Endothelial cell of umbilical vein (primary cell): ENCODE data around the gene ARL5B. TPM values are rescaled to one million over a fixed set of nuclear protein-coding genes. Genes with fewer than 3 reads are reported as not detected.

Source experiments
- BruUV-seq: library from RNA; stranded (reverse); fragments of 400-500 nt; replicated peaks from 2 replicates; lab custom pipeline; 2021; lab: Mats Ljungman, UMichigan
- CTCF ChIA-PET: fragments of 300-600, 350-600 bp; sonication (Branson Sonifier 250); formaldehyde crosslinking; loops from one replicate; lab custom pipeline; 2021; ENCODE audit warnings: antibody characterized with exemption, inconsistent platforms; lab: Charles Lee
- POLR2A ChIA-PET: fragments of 300-600, 350-600 bp; sonication (Branson Sonifier 250); formaldehyde crosslinking; loops from one replicate; lab custom pipeline; 2021; ENCODE audit warnings: antibody characterized with exemption, inconsistent platforms; lab: Charles Lee
- DNase-seq: peaks from one replicate; pipeline ENCODE4 v3.0.0-alpha.2; 2011; ENCODE audit warnings: low read depth, low spot score
- FAIRE-seq: peaks from 2 replicates; lab custom pipeline; 2011; peaks lifted over from hg19 to GRCh38; lab: Jason Lieb, UNC
- H2AFZ ChIP-seq: 2 replicates; pipeline ENCODE4 v1.6.0; 2012; ENCODE audit warnings: low read depth, low read length, control low read depth, inconsistent platforms
- H3K27ac ChIP-seq: 2 replicates; pipeline ENCODE4 v1.5.1; 2011; ENCODE audit warnings: low read depth, mild to moderate bottlenecking, control low read depth, low read length, moderate library complexity; ENCODE audit not compliant: insufficient read depth
- H3K27me3 ChIP-seq, 2 experiments: 2 replicates each; pipeline versions ENCODE4 v1.6.0 to v1.6.1; 2011; ENCODE audit warnings: low read length in 2 of 2, mixed read lengths in 1 of 2; ENCODE audit not compliant: control insufficient read depth in 2 of 2, insufficient read depth in 2 of 2
- H3K36me3 ChIP-seq, 2 experiments: 2 replicates in 1 of 2; 3 replicates in 1 of 2; pipeline ENCODE4 v1.5.1; 2011; ENCODE audit warnings: low read length in 2 of 2, mild to moderate bottlenecking in 1 of 2, moderate library complexity in 1 of 2; ENCODE audit not compliant: control insufficient read depth in 2 of 2, insufficient read depth in 2 of 2; ENCODE audit errors: extremely low read depth in 1 of 2
- H3K4me1 ChIP-seq: 3 replicates; pipeline ENCODE4 v1.5.1; 2011; ENCODE audit warnings: mild to moderate bottlenecking, low read length; ENCODE audit not compliant: control insufficient read depth, insufficient read depth; ENCODE audit errors: extremely low read depth
- H3K4me2 ChIP-seq: 2 replicates; pipeline ENCODE4 v1.6.1; 2011; ENCODE audit warnings: low read length, control low read depth, mixed read lengths; ENCODE audit not compliant: insufficient read depth
- H3K4me3 ChIP-seq, 3 experiments: fragments of 200-600 bp in 1 of 3; sonication (generic), shearing (Covaris generic) in 1 of 3; replicated peaks in 1 of 3; 2 replicates each; pipeline ENCODE4 v1.5.1; 2011 to 2016; ENCODE audit warnings: control low read depth in 3 of 3, low read length in 3 of 3, mild to moderate bottlenecking in 2 of 3, inconsistent platforms in 1 of 3, low read depth in 1 of 3, moderate library complexity in 1 of 3; ENCODE audit not compliant: insufficient read depth in 1 of 3
- H3K79me2 ChIP-seq: 2 replicates; pipeline ENCODE4 v1.6.0; 2012; ENCODE audit warnings: low read length, inconsistent platforms; ENCODE audit not compliant: control insufficient read depth, insufficient read depth
- H3K9ac ChIP-seq: replicated peaks from 2 replicates; pipeline ENCODE3; 2011; ENCODE audit warnings: low read length, control low read depth; ENCODE audit not compliant: insufficient read depth; ENCODE audit errors: extremely low read depth
- H3K9me1 ChIP-seq: replicated peaks from 3 replicates; pipeline ENCODE4 v1.6.0; 2011; ENCODE audit warnings: mild to moderate bottlenecking, low read length; ENCODE audit not compliant: control insufficient read depth, insufficient read depth; ENCODE audit errors: extremely low read depth
- H3K9me3 ChIP-seq: replicated peaks from 2 replicates; pipeline ENCODE4 v1.5.1; 2012; ENCODE audit warnings: low read length, inconsistent platforms; ENCODE audit not compliant: control insufficient read depth, insufficient read depth
- H4K20me1 ChIP-seq: replicated peaks from 2 replicates; pipeline ENCODE3; 2011; ENCODE audit warnings: mild to moderate bottlenecking, low read length; ENCODE audit not compliant: control insufficient read depth, insufficient read depth; ENCODE audit errors: extremely low read depth
- EZH2 ChIP-seq: IDR thresholded peaks from 2 replicates; pipeline ENCODE4 v1.6.1; 2012; ENCODE audit warnings: borderline replicate concordance, low read depth, mild to moderate bottlenecking, moderate library complexity, low read length, inconsistent platforms; ENCODE audit not compliant: severe bottlenecking
- FOS ChIP-seq: IDR thresholded peaks from 2 replicates; pipeline ENCODE4 v1.6.1; 2011; ENCODE audit warnings: mild to moderate bottlenecking, low read length, moderate library complexity, borderline replicate concordance; ENCODE audit not compliant: insufficient read depth
- GATA2 ChIP-seq: IDR thresholded peaks from 2 replicates; pipeline ENCODE4 v1.7.0; 2011; ENCODE audit warnings: low read depth, mild to moderate bottlenecking, moderate library complexity, mixed read lengths, low read length; ENCODE audit not compliant: insufficient read length, insufficient read depth
- JUN ChIP-seq: IDR thresholded peaks from 2 replicates; pipeline ENCODE4 v1.6.1; 2011; ENCODE audit warnings: borderline replicate concordance, low read depth; ENCODE audit not compliant: insufficient read length, insufficient read depth
- MYC ChIP-seq: IDR thresholded peaks from one replicate; pipeline ENCODE4 v1.6.1; 2011; ENCODE audit warnings: mild to moderate bottlenecking, low read depth, low read length
- POLR2A ChIP-seq: IDR thresholded peaks from 2 replicates; pipeline ENCODE4 v1.6.1; 2012; ENCODE audit warnings: low read depth, mild to moderate bottlenecking, control low read depth, low read length
- POLR2AphosphoS5 ChIP-seq: IDR thresholded peaks from 2 replicates; pipeline ENCODE4 v1.6.1; 2012; ENCODE audit warnings: low read depth, mild to moderate bottlenecking, control low read depth, low read length, moderate library complexity; ENCODE audit not compliant: insufficient read depth
- dilution Hi-C: fragments of 300-500 bp; cut with MboI; formaldehyde crosslinking; loops from one replicate; pipeline ENCODE4 v1.15.0; 2019; ENCODE audit warnings: low sequenced_read_pairs; ENCODE audit not compliant: extremely low pct_ligation_motif_present
- intact Hi-C: fragments of 100-400 bp; cut with micrococcal nuclease; formaldehyde crosslinking; loops from one replicate; pipeline ENCODE4 v1.10.0; 2022
- polyA plus RNA-seq, 4 experiments: library from polyadenylated mRNA; depleted of rRNA in 3 of 4; stranded (reverse) in 3 of 4; unstranded in 1 of 4; fragments of >200 nt; gene quantifications; 2 replicates each; pipeline versions ENCODE4 v1.2.1 to v1.2.3, GENCODE V29; 2011 to 2012; ENCODE audit warnings: missing spikeins in 1 of 4
- total RNA-seq: library from RNA; stranded (reverse); gene quantifications from 2 replicates; pipeline ENCODE4 v1.2.3, GENCODE V29; 2021
- TF ChIP-seq, protein P1 (sequence below), 2 donors: IDR thresholded peaks; 1 replicate in 1 of 2; 2 replicates in 1 of 2; pipeline ENCODE4 v1.5.1; 2011; ENCODE audit warnings: low read length in 2 of 2, mild to moderate bottlenecking in 2 of 2, moderate library complexity in 2 of 2, control low read depth in 1 of 2, inconsistent platforms in 1 of 2, low read depth in 1 of 2; ENCODE audit not compliant: insufficient read depth in 1 of 2; ENCODE audit errors: extremely low read depth in 1 of 2
- TF ChIP-seq, protein P2 (sequence below): IDR thresholded peaks from 2 replicates; pipeline ENCODE4 v1.6.1; 2011; ENCODE audit not compliant: insufficient read depth, insufficient read length

Gene ARL5B
- total and polyA plus RNA-seq, 2 donors (not counting 3 experiments of a cell fraction or from before 2014, with no cell fraction given) = 5.1 to 19.1 TPM

DNA sequence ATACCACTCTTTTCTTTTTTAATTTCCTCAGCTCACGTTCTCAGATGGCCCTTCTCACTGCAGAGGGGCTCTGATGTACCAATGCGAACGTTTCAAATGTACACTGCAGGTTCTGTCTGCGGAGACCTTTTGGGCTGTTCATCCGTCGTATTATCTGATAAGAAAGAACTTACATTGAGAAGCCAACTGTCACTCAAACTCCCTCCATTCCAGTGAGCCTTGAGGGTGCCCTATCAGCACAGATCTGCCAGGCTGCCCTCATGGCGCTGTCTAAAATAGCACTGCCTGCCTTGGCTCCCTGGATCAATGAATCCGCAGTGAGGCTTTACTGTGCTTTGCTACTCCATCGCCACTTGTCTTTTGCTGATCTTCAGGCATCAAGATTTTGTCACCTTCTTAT, 61.8 kb downstream of the ARL5B start:
- H3K27ac ChIP-seq = no peak overlapping the region
- no peak overlapping the region for H3K9ac ChIP-seq
- no peaks in the 10 kb centered on the region for H3K36me3 ChIP-seq
- no peaks in the 10 kb centered on the region for H3K79me2 ChIP-seq
- dilution Hi-C loops (no loop called here), intact Hi-C loops (no loop called here)
- TF ChIP-seq, protein P1, sequence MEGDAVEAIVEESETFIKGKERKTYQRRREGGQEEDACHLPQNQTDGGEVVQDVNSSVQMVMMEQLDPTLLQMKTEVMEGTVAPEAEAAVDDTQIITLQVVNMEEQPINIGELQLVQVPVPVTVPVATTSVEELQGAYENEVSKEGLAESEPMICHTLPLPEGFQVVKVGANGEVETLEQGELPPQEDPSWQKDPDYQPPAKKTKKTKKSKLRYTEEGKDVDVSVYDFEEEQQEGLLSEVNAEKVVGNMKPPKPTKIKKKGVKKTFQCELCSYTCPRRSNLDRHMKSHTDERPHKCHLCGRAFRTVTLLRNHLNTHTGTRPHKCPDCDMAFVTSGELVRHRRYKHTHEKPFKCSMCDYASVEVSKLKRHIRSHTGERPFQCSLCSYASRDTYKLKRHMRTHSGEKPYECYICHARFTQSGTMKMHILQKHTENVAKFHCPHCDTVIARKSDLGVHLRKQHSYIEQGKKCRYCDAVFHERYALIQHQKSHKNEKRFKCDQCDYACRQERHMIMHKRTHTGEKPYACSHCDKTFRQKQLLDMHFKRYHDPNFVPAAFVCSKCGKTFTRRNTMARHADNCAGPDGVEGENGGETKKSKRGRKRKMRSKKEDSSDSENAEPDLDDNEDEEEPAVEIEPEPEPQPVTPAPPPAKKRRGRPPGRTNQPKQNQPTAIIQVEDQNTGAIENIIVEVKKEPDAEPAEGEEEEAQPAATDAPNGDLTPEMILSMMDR (IDR thresholded peaks at IDR 0.05; ENCODE audit: extremely low read depth in 1 of 2, insufficient read depth in 1 of 2, low read depth in 1 of 2, low read length in 2 of 2) = no peak
- no peak for TF ChIP-seq EZH2
- no peaks in the 10 kb centered on the region for H3K27me3 ChIP-seq
- no TSS peak for BruUV-seq
- no peaks in the 10 kb centered on the region for H4K20me1 ChIP-seq
- FAIRE-seq = no peak
- H3K9me1 ChIP-seq = no peaks in the 10 kb centered on the region
- no peaks in the 10 kb centered on the region for H3K4me1 ChIP-seq
- ChIA-PET POLR2A (no interaction called here), CTCF (no interaction called here)
- no peak overlapping the region for H3K4me2 ChIP-seq
- no peak for DNase-seq
- no peaks in the 10 kb centered on the region for H3K9me3 ChIP-seq
- H3K4me3 ChIP-seq = no peak overlapping the region
- H2AFZ ChIP-seq = no peak overlapping the region

- H3K9me1 ChIP-seq = no peaks in the 10 kb centered on the region
- H3K9ac ChIP-seq = no peak overlapping the region
- DNase-seq = no peak
- CTCF ChIA-PET = no interaction called here
- no peak overlapping the region for H3K4me2 ChIP-seq
- H3K4me3 ChIP-seq = no peak overlapping the region
- H2AFZ ChIP-seq = no peak overlapping the region
- H4K20me1 ChIP-seq = no peaks in the 10 kb centered on the region
- no peaks in the 10 kb centered on the region for H3K36me3 ChIP-seq
- POLR2A ChIA-PET = no interaction called here
- H3K79me2 ChIP-seq = no peaks in the 10 kb centered on the region
- no peaks in the 10 kb centered on the region for H3K27me3 ChIP-seq
- H3K9me3 ChIP-seq = no peaks in the 10 kb centered on the region
- no peak for FAIRE-seq
- intact Hi-C loops = no loop called here
- H3K27ac ChIP-seq = no peak overlapping the region
- dilution Hi-C loops = no loop called here
- TF ChIP-seq GATA2 (no peak), MYC (no peak), EZH2 (no peak), POLR2AphosphoS5 (no peak), JUN (no peak), POLR2A (no peak), FOS (no peak)
- TF ChIP-seq, protein P2, sequence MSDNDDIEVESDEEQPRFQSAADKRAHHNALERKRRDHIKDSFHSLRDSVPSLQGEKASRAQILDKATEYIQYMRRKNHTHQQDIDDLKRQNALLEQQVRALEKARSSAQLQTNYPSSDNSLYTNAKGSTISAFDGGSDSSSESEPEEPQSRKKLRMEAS = no peak
- TF ChIP-seq, protein P1 (IDR thresholded peaks at IDR 0.05; ENCODE audit: extremely low read depth in 1 of 2, insufficient read depth in 1 of 2, low read depth in 1 of 2, low read length in 2 of 2) = no peak
- no TSS peak for BruUV-seq
- no peaks in the 10 kb centered on the region for H3K4me1 ChIP-seq
Observed at GRCh38 chr10:18723801-18724200, 64.6 kb downstream of the ARL5B start.
